Bronchial epithelial cell (primary cell): Measurements from ENCODE around the gene ROR2. TPM values are rescaled to one million over a fixed set of nuclear protein-coding genes. Genes with fewer than 3 reads are reported as not detected.
A peak's percentile ranks its signal among the peaks of the same experiment; 100 is the strongest.

ENCODE experiments used
- DNase-seq: peaks from one replicate; pipeline ENCODE4 v3.0.0-alpha.2; 2010; ENCODE audit warnings: low read depth
- FAIRE-seq: peaks from 2 replicates; lab custom pipeline; 2011; peaks lifted over from hg19 to GRCh38; lab: Jason Lieb, UNC
- H3K27me3 ChIP-seq: 2 replicates; pipeline ENCODE4 v1.5.1; 2011; ENCODE audit warnings: low read length; ENCODE audit not compliant: control insufficient read depth, insufficient read depth
- H3K36me3 ChIP-seq: 2 replicates; pipeline ENCODE4 v1.5.1; 2011; ENCODE audit warnings: low read length; ENCODE audit not compliant: control insufficient read depth, insufficient read depth
- H3K4me3 ChIP-seq: 2 replicates; pipeline ENCODE4 v1.5.1; 2011; ENCODE audit warnings: mild to moderate bottlenecking, low read depth, low read length, control low read depth
- CTCF ChIP-seq: IDR thresholded peaks from 2 replicates; pipeline ENCODE4 v1.5.1; 2011; ENCODE audit warnings: mild to moderate bottlenecking, moderate library complexity, low read length, control low read depth, inconsistent platforms; ENCODE audit not compliant: insufficient read depth, severe bottlenecking
- total RNA-seq: library from RNA; depleted of rRNA; stranded (reverse); fragments of >200 nt; gene quantifications from 2 replicates; pipeline ENCODE4 v1.2.1, GENCODE V29; 2014

The ROR2 gene
- total RNA-seq, 1 donor from 2014 or later, result 0.26 TPM

- H3K4me3 ChIP-seq, result no peak overlapping the region
Observed at GRCh38 chr9:91716815-91717214, 233.2 kb downstream of the ROR2 start.

GRCh38 chr9:91716239-91716638 is 233.8 kb downstream of the ROR2 start:
- TF ChIP-seq CTCF, result no peak
- no peaks in the 10 kb centered on the region for H3K36me3 ChIP-seq
- no peak overlapping the region for H3K4me3 ChIP-seq
- no peak for DNase-seq
- no peak for FAIRE-seq
- no peaks in the 10 kb centered on the region for H3K27me3 ChIP-seq

More at GRCh38 chr9:91716815-91717214, 233.2 kb downstream of the ROR2 start:
- H3K27me3 ChIP-seq, result no peaks in the 10 kb centered on the region
- DNase-seq, result no peak
- no peak for TF ChIP-seq CTCF
- H3K36me3 ChIP-seq, result no peaks in the 10 kb centered on the region
- no peak for FAIRE-seq

GRCh38 chr9:91714874-91715615 is 235.0 kb downstream of the ROR2 start:
- no peaks in the 10 kb centered on the region for H3K36me3 ChIP-seq
- TF ChIP-seq CTCF, result no peak
- FAIRE-seq, result no peak
- no peak for DNase-seq
- no peaks in the 10 kb centered on the region for H3K27me3 ChIP-seq
- H3K4me3 ChIP-seq, result no peak overlapping the region

- Histone ChIP-seq H3K4me3 (peak overlapping the region; percentile 31), H3K36me3 (no peaks in the 10 kb centered on the region), H3K27me3 (no peaks in the 10 kb centered on the region)
- DNase-seq (peak; percentile 18), FAIRE-seq (no peak)
- TF ChIP-seq CTCF, result no peak
Observed at GRCh38 chr9:91714020-91714806, 235.8 kb downstream of the ROR2 start.

- DNase-seq, result no peak
- Histone ChIP-seq H3K4me3 (no peak overlapping the region), H3K36me3 (no peaks in the 10 kb centered on the region), H3K27me3 (no peaks in the 10 kb centered on the region)
- TF ChIP-seq CTCF, result no peak
- FAIRE-seq, result no peak
Observed at GRCh38 chr9:91712811-91713210, 237.2 kb downstream of the ROR2 start.
